Ovary (tissue), 9 donors: ENCODE measurements around the gene LRRC23. TPM values are rescaled to one million over a fixed set of nuclear protein-coding genes. Genes with fewer than 3 reads are reported as not detected.

Experiments used
- DNase-seq, 5 donors: peaks; one replicate each; pipeline ENCODE4 v3.0.0-alpha.2; 2019 to 2020
- H3K27ac ChIP-seq, 2 donors: fragments of 200-600 bp; one replicate each; pipeline versions ENCODE4 v1.5.1 to v1.8.0; 2019 to 2022
- H3K27me3 ChIP-seq: fragments of 200-600 bp; one replicate; pipeline ENCODE4 v1.8.0; 2022
- H3K36me3 ChIP-seq: fragments of 200-600 bp; sonication (generic); one replicate; pipeline ENCODE4 v1.5.1; 2019
- H3K4me1 ChIP-seq: one replicate; pipeline ENCODE4 v1.8.1; 2013; ENCODE audit warnings: mild to moderate bottlenecking, moderate library complexity; ENCODE audit not compliant: insufficient read depth
- H3K4me3 ChIP-seq: fragments of 200-600 bp; sonication (generic); one replicate; pipeline ENCODE4 v1.5.1; 2017
- H3K9me3 ChIP-seq, 2 donors: fragments of 200-600 bp in 1 of 2; sonication (generic) in 1 of 2; one replicate each; pipeline versions ENCODE4 v1.5.1 to v1.8.1; 2013 to 2019; ENCODE audit warnings: mild to moderate bottlenecking in 1 of 2, moderate library complexity in 1 of 2
- CTCF ChIP-seq, 3 donors: fragments of 450-650 bp in 2 of 3; fragments of 200-600 bp in 1 of 3; IDR thresholded peaks; one replicate each; pipeline versions ENCODE4 v1.5.1 to v1.8.0; 2016 to 2022; ENCODE audit warnings: antibody characterized with exemption in 3 of 3, mild to moderate bottlenecking in 1 of 3
- EP300 ChIP-seq: sonication (generic); formaldehyde crosslinking; IDR thresholded peaks from one replicate; pipeline ENCODE4 v1.6.1; 2017; ENCODE audit warnings: antibody characterized with exemption
- POLR2A ChIP-seq: fragments of 450-650 bp; IDR thresholded peaks from one replicate; pipeline ENCODE4 v1.6.1; 2017; ENCODE audit warnings: antibody characterized with exemption, mild to moderate bottlenecking, moderate library complexity
- WGBS, 3 donors: extraction: QIAGEN DNeasy Blood & Tissue Kit in 1 of 3; methylation state at CpG; one replicate each; pipeline versions ENCODE4 v1.1.5 to v1.1.7; 2013 to 2017; 5-methylcytosine and 5-hydroxymethylcytosine counted together
- intact Hi-C, 4 donors: fragments of 100-400 bp; cut with DNase I; formaldehyde crosslinking; loops; one replicate each; pipeline versions ENCODE4 v1.11.0 to v1.15.1; 2022 to 2023
- polyA plus RNA-seq, 2 donors: library from polyadenylated mRNA; stranded (reverse); fragments of 200-250 nt in 1 of 2; fragments of 350-450 nt in 1 of 2; fragmentation: Illumina TruSeq in 1 of 2; extraction: RNeasy Lipid Tissue Mini Kit (QIAGEN cat#74804) in 1 of 2; gene quantifications; one replicate each; pipeline ENCODE4 v1.2.3, GENCODE V29; 2013 to 2014
- total RNA-seq, 7 donors: library from RNA; depleted of rRNA in 2 of 7; stranded (reverse); fragments of >200 nt in 2 of 7; fragmentation: NEBNext Ultra II Directional in 3 of 7; extraction: Animal tissue kit (Norgen Biotek cat#: 25700) in 3 of 7; gene quantifications; one replicate each; pipeline versions ENCODE4 v1.1.0 to v1.2.4, GENCODE V29; 2016 to 2023
- donor health status: DM: no; HTN: no; CAD: no; lungs with moderate emphysema.
- donor health status: DM: no; HTN: no; CAD: no.
- donor health status: Bipolar disorder and iron deficiency.
- donor health status: DM: yes; HTN: yes; CAD: no.
- donor health status: DM: no; HTN: no; CAD: no.
- donor health status: DM: yes; HTN: yes; CAD: no.

Gene LRRC23
- total and polyA plus RNA-seq, 9 donors = 11.2 to 67.6 (median 16.5) TPM

- Histone ChIP-seq H3K27me3 (no peaks in the 10 kb centered on the region), H3K27ac (no peak overlapping the region), H3K4me3 (no peak overlapping the region), H3K4me1 (peaks cover 12% of the 10 kb centered on the region), H3K36me3 (no peaks in the 10 kb centered on the region), H3K9me3 (no peaks in the 10 kb centered on the region)
- intact Hi-C loops = loop anchor here in 3 of 4 donors (2.0 to 5.0 kb wide), 2 partner anchors 19 to 167 kb away; no protein-coding TSS in a partner anchor
- TF ChIP-seq CTCF (IDR thresholded peaks at IDR 0.05) (no peak), EP300 (no peak), POLR2A (no peak)
- 79 to 84% (median 82%) methylated on average over 11 of the region's 11 CpGs for WGBS, 3 donors
- no peak for DNase-seq
Observed at GRCh38 chr12:6945613-6946012, 41.0 kb downstream of the LRRC23 start.

GRCh38 chr12:6946033-6946919, 41.7 kb downstream of the LRRC23 start:
- H3K4me3 ChIP-seq = no peak overlapping the region
- intact Hi-C loops = loop anchor here in 3 of 4 donors (5.0 kb wide), 1 partner anchor 166 kb away; no protein-coding TSS in a partner anchor
- TF ChIP-seq CTCF (IDR thresholded peaks at IDR 0.05) = no peak
- no peak for TF ChIP-seq POLR2A
- no peak for TF ChIP-seq EP300
- H3K27ac ChIP-seq = peak overlapping the region in 1 of 2 donors; percentile 23
- H3K27me3 ChIP-seq = no peaks in the 10 kb centered on the region
- no peaks in the 10 kb centered on the region for H3K36me3 ChIP-seq
- no peaks in the 10 kb centered on the region for H3K9me3 ChIP-seq
- 32 to 38% (median 35%) methylated on average over 31 to 32 of the region's 32 CpGs for WGBS, 3 donors
- peaks cover 12% of the 10 kb centered on the region for H3K4me1 ChIP-seq
- DNase-seq = peak in 4 of 5 donors; percentile 41 to 68 (median 54)

GRCh38 chr12:6946920-6947374, 42.3 kb downstream of the LRRC23 start:
- Histone ChIP-seq H3K4me1 (peaks cover 12% of the 10 kb centered on the region), H3K27ac (no peak overlapping the region), H3K9me3 (no peaks in the 10 kb centered on the region), H3K4me3 (no peak overlapping the region), H3K36me3 (no peaks in the 10 kb centered on the region), H3K27me3 (no peaks in the 10 kb centered on the region)
- no peak for DNase-seq
- TF ChIP-seq EP300 (no peak), POLR2A (no peak), CTCF (IDR thresholded peaks at IDR 0.05) (no peak)
- intact Hi-C loops = loop anchor here in 3 of 4 donors (5.0 kb wide), 1 partner anchor 165 kb away; no protein-coding TSS in a partner anchor
- WGBS, 3 donors = 63 to 72% (median 66%) methylated on average over 8 of the region's 8 CpGs

- Histone ChIP-seq H3K4me3 (no peak overlapping the region), H3K27me3 (no peaks in the 10 kb centered on the region), H3K27ac (no peak overlapping the region), H3K36me3 (no peaks in the 10 kb centered on the region), H3K4me1 (peaks cover 12% of the 10 kb centered on the region), H3K9me3 (no peaks in the 10 kb centered on the region)
- intact Hi-C loops = loop anchor here in 3 of 4 donors (5.0 kb wide), 1 partner anchor 165 kb away; no protein-coding TSS in a partner anchor
- TF ChIP-seq POLR2A = no peak
- TF ChIP-seq CTCF (IDR thresholded peaks at IDR 0.05) = no peak
- no peak for DNase-seq
- WGBS, 3 donors = 83 to 87% (median 85%) methylated on average over 8 of the region's 8 CpGs
Observed at GRCh38 chr12:6947615-6948014, 43.0 kb downstream of the LRRC23 start.
